GM12878 (cell line): ENCODE results near the gene DIP2B.

ENCODE experiments used
- CBX5 ChIP-seq: sonication (generic); IDR thresholded peaks from 2 replicates; pipeline ENCODE4 v1.6.1; 2016; ENCODE audit warnings: low read depth, moderate library complexity, mild to moderate bottlenecking, inconsistent platforms
- EZH2 ChIP-seq: IDR thresholded peaks from 2 replicates; pipeline ENCODE4 v1.6.1; 2012; ENCODE audit warnings: low read depth, mild to moderate bottlenecking, control low read depth, inconsistent platforms, low read length, borderline replicate concordance; ENCODE audit not compliant: control insufficient read depth
- MTA3 ChIP-seq: IDR thresholded peaks from 2 replicates; pipeline ENCODE4 v1.6.1; 2012; ENCODE audit warnings: low read length, inconsistent platforms, borderline replicate concordance
- PAX5 ChIP-seq: IDR thresholded peaks from 2 replicates; pipeline ENCODE4 v1.6.1; 2011; ENCODE audit warnings: low read depth, low read length, borderline replicate concordance
- SREBF2 ChIP-seq: IDR thresholded peaks from 2 replicates; pipeline ENCODE4 v1.6.1; 2012; ENCODE audit warnings: mild to moderate bottlenecking, low read length
- TAF1 ChIP-seq: IDR thresholded peaks from 2 replicates; pipeline ENCODE4 v1.6.1; 2011; ENCODE audit warnings: mild to moderate bottlenecking, low read depth, low read length, borderline replicate concordance
- USF1 ChIP-seq: IDR thresholded peaks from 2 replicates; pipeline ENCODE4 v1.6.1; 2011; ENCODE audit warnings: borderline replicate concordance, low read depth, mild to moderate bottlenecking, moderate library complexity, mixed read lengths, low read length; ENCODE audit not compliant: insufficient read depth; ENCODE audit errors: extremely low read length
- YBX1 ChIP-seq: fragments of 450-650 bp; IDR thresholded peaks from 2 replicates; pipeline ENCODE4 v1.6.1; 2016; ENCODE audit warnings: antibody characterized with exemption
- TF ChIP-seq, protein P1 (sequence below), 3 experiments: IDR thresholded peaks in 2 of 3; conservative IDR thresholded peaks in 1 of 3; 2 replicates each; pipeline ENCODE4 v1.5.1; 2011; ENCODE audit warnings: low read depth in 3 of 3, low read length in 3 of 3, mild to moderate bottlenecking in 3 of 3, control low read depth in 2 of 3, moderate library complexity in 2 of 3, inconsistent platforms in 1 of 3, mixed read lengths in 1 of 3; ENCODE audit not compliant: control insufficient read depth in 2 of 3, insufficient read depth in 1 of 3; ENCODE audit errors: extremely low read depth in 1 of 3
- TF ChIP-seq, protein P2 (sequence below): IDR thresholded peaks from 2 replicates; pipeline ENCODE4 v1.6.1; 2011; ENCODE audit warnings: borderline replicate concordance, low read depth, mild to moderate bottlenecking, moderate library complexity, low read length; ENCODE audit not compliant: insufficient read depth, poor library complexity, severe bottlenecking
- TF ChIP-seq, protein P3 (sequence below): IDR thresholded peaks from 2 replicates; pipeline ENCODE4 v1.6.1; 2012; ENCODE audit warnings: low read depth, low read length, improper control_type of control experiment

GRCh38 chr12:50720085-50720484 lies 215.3 kb downstream of the DIP2B start:
- TF ChIP-seq, protein P1, sequence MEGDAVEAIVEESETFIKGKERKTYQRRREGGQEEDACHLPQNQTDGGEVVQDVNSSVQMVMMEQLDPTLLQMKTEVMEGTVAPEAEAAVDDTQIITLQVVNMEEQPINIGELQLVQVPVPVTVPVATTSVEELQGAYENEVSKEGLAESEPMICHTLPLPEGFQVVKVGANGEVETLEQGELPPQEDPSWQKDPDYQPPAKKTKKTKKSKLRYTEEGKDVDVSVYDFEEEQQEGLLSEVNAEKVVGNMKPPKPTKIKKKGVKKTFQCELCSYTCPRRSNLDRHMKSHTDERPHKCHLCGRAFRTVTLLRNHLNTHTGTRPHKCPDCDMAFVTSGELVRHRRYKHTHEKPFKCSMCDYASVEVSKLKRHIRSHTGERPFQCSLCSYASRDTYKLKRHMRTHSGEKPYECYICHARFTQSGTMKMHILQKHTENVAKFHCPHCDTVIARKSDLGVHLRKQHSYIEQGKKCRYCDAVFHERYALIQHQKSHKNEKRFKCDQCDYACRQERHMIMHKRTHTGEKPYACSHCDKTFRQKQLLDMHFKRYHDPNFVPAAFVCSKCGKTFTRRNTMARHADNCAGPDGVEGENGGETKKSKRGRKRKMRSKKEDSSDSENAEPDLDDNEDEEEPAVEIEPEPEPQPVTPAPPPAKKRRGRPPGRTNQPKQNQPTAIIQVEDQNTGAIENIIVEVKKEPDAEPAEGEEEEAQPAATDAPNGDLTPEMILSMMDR (IDR thresholded peaks at IDR 0.05 in 2 of 3, conservative IDR thresholded peaks at IDR 0.05 in 1 of 3; ENCODE audit: control insufficient read depth in 2 of 3, extremely low read depth in 1 of 3, insufficient read depth in 1 of 3, low read depth in 3 of 3, low read length in 3 of 3) = no peak
- TF ChIP-seq TAF1 (no peak), PAX5 (no peak), USF1 (no peak), CBX5 (no peak), YBX1 (no peak), MTA3 (no peak), EZH2 (no peak), SREBF2 (no peak)
- TF ChIP-seq, protein P2, sequence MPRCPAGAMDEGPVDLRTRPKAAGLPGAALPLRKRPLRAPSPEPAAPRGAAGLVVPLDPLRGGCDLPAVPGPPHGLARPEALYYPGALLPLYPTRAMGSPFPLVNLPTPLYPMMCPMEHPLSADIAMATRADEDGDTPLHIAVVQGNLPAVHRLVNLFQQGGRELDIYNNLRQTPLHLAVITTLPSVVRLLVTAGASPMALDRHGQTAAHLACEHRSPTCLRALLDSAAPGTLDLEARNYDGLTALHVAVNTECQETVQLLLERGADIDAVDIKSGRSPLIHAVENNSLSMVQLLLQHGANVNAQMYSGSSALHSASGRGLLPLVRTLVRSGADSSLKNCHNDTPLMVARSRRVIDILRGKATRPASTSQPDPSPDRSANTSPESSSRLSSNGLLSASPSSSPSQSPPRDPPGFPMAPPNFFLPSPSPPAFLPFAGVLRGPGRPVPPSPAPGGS = no peak
- TF ChIP-seq, protein P3, sequence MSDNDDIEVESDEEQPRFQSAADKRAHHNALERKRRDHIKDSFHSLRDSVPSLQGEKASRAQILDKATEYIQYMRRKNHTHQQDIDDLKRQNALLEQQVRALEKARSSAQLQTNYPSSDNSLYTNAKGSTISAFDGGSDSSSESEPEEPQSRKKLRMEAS = no peak
